Small intestine (tissue), 7 donors: ENCODE data around the gene ADAMTS19. TPM values are rescaled to one million over a fixed set of nuclear protein-coding genes. Genes with fewer than 3 reads are reported as not detected.

ENCODE experiments used
- DNase-seq, 2 donors: peaks; one replicate each; pipeline versions ENCODE4 v3.0.0 to v3.0.0-alpha.2; 2013
- FAIRE-seq: peaks from 2 replicates; lab custom pipeline; 2012; peaks lifted over from hg19 to GRCh38; lab: Jason Lieb, UNC
- H3K27ac ChIP-seq, 3 donors: one replicate each; pipeline ENCODE4 v1.5.1; 2013; ENCODE audit warnings: low read length in 2 of 3, mild to moderate bottlenecking in 2 of 3, control low read depth in 1 of 3, inconsistent platforms in 1 of 3, low read depth in 1 of 3, moderate library complexity in 1 of 3
- H3K27me3 ChIP-seq, 3 donors: one replicate each; pipeline ENCODE4 v1.6.1; 2013; ENCODE audit warnings: low read length in 3 of 3, inconsistent platforms in 1 of 3; ENCODE audit not compliant: control insufficient read depth in 3 of 3, insufficient read depth in 3 of 3
- H3K36me3 ChIP-seq, 3 donors: one replicate each; pipeline ENCODE4 v1.6.1; 2013; ENCODE audit warnings: low read length in 3 of 3, inconsistent platforms in 1 of 3, low read depth in 1 of 3, mild to moderate bottlenecking in 1 of 3, moderate library complexity in 1 of 3; ENCODE audit not compliant: control insufficient read depth in 3 of 3, insufficient read depth in 2 of 3
- H3K4me1 ChIP-seq, 3 donors: one replicate each; pipeline ENCODE4 v1.6.1; 2013; ENCODE audit warnings: low read length in 2 of 3, inconsistent platforms in 1 of 3, low read depth in 1 of 3, mild to moderate bottlenecking in 1 of 3, moderate library complexity in 1 of 3; ENCODE audit not compliant: control insufficient read depth in 3 of 3, insufficient read depth in 2 of 3
- H3K4me3 ChIP-seq, 3 donors: one replicate each; pipeline ENCODE4 v1.5.1; 2013; ENCODE audit warnings: low read length in 3 of 3, control low read depth in 1 of 3, inconsistent platforms in 1 of 3, low read depth in 1 of 3, mild to moderate bottlenecking in 1 of 3, moderate library complexity in 1 of 3
- H3K9me3 ChIP-seq, 2 donors: one replicate each; pipeline ENCODE4 v1.6.1; 2013; ENCODE audit warnings: low read depth in 1 of 2, low read length in 1 of 2; ENCODE audit not compliant: control insufficient read depth in 2 of 2, insufficient read depth in 1 of 2
- WGBS, 3 donors: extraction: QIAGEN DNeasy Blood & Tissue Kit; methylation state at CpG; one replicate each; pipeline ENCODE4 v1.1.7; 2013; 5-methylcytosine and 5-hydroxymethylcytosine counted together
- polyA plus RNA-seq, 4 donors: library from polyadenylated mRNA; stranded (reverse) in 3 of 4; unstranded in 1 of 4; fragments of 200-250 nt in 3 of 4; fragments of 120-200 nt in 1 of 4; gene quantifications; one replicate each; pipeline versions ENCODE4 v1.2.1 to v1.2.3, GENCODE V29; 2013
- donor health status: healthy with polysubstance abuse.
- donor health status: control.
- donor health status: control.
- donor health status: Bipolar disorder and iron deficiency.
- donor health status: healthy.

Gene ADAMTS19
- polyA plus RNA-seq, 4 donors: 0.28 to 2.5 TPM; not detected in 2

GRCh38 chr5:129653442-129653841 is 193.3 kb downstream of the ADAMTS19 start:
- Histone ChIP-seq H3K9me3 (no peaks in the 10 kb centered on the region), H3K27ac (no peak overlapping the region), H3K4me1 (no peaks in the 10 kb centered on the region), H3K36me3 (no peaks in the 10 kb centered on the region), H3K27me3 (no peaks in the 10 kb centered on the region), H3K4me3 (no peak overlapping the region)
- DNase-seq (no peak), FAIRE-seq (no peak)
- 83 to 89% (median 87%) methylated on average over 4 of the region's 4 CpGs for WGBS, 3 donors

- no peak for DNase-seq
- no peaks in the 10 kb centered on the region for H3K9me3 ChIP-seq
- H3K4me3 ChIP-seq: no peak overlapping the region
- FAIRE-seq: no peak
- H3K4me1 ChIP-seq: no peaks in the 10 kb centered on the region
- H3K27ac ChIP-seq: no peak overlapping the region
- WGBS, 3 donors: 70 to 79% (median 73%) methylated on average over 2 of the region's 2 CpGs
- H3K27me3 ChIP-seq: no peaks in the 10 kb centered on the region
- no peaks in the 10 kb centered on the region for H3K36me3 ChIP-seq
Measured at GRCh38 chr5:129656952-129657351, 196.9 kb downstream of the ADAMTS19 start.

GRCh38 chr5:129658801-129659200 is 198.7 kb downstream of the ADAMTS19 start:
- no peaks in the 10 kb centered on the region for H3K9me3 ChIP-seq
- WGBS, 3 donors: 53 to 69% (median 56%) methylated on average over 1 of the region's 1 CpG
- H3K4me1 ChIP-seq: no peaks in the 10 kb centered on the region
- no peak for DNase-seq
- H3K27ac ChIP-seq: no peak overlapping the region
- H3K27me3 ChIP-seq: no peaks in the 10 kb centered on the region
- H3K36me3 ChIP-seq: no peaks in the 10 kb centered on the region
- no peak for FAIRE-seq
- H3K4me3 ChIP-seq: no peak overlapping the region

GRCh38 chr5:129661366-129662035 is 201.4 kb downstream of the ADAMTS19 start:
- Histone ChIP-seq H3K27me3 (no peaks in the 10 kb centered on the region), H3K27ac (no peak overlapping the region), H3K9me3 (no peaks in the 10 kb centered on the region), H3K36me3 (no peaks in the 10 kb centered on the region), H3K4me1 (no peaks in the 10 kb centered on the region), H3K4me3 (no peak overlapping the region)
- FAIRE-seq (no peak), DNase-seq (no peak)
- 79 to 85% (median 81%) methylated on average over 6 of the region's 6 CpGs for whole genome bisulfite sequencing, 3 donors

- H3K4me1 ChIP-seq: no peaks in the 10 kb centered on the region
- DNase-seq (peak; percentile 56 to 64), FAIRE-seq (no peak)
- no peak overlapping the region for H3K4me3 ChIP-seq
- H3K27ac ChIP-seq: no peak overlapping the region
- H3K27me3 ChIP-seq: no peaks in the 10 kb centered on the region
- WGBS, 3 donors: 35 to 51% (median 36%) methylated on average over 3 of the region's 3 CpGs
- peaks cover 0 to 3% of the 10 kb centered on the region in 2 donors for H3K9me3 ChIP-seq
- no peaks in the 10 kb centered on the region for H3K36me3 ChIP-seq
Measured at GRCh38 chr5:129664336-129664937, 204.3 kb downstream of the ADAMTS19 start.

- no peak for DNase-seq
- Histone ChIP-seq H3K4me3 (no peak overlapping the region), H3K27me3 (no peaks in the 10 kb centered on the region), H3K36me3 (no peaks in the 10 kb centered on the region), H3K9me3 (peaks cover 0 to 3% of the 10 kb centered on the region in 2 donors), H3K27ac (no peak overlapping the region), H3K4me1 (no peaks in the 10 kb centered on the region)
- no peak for FAIRE-seq
- 83 to 91% (median 83%) methylated on average over 2 of the region's 2 CpGs for WGBS, 3 donors
Measured at GRCh38 chr5:129670957-129671500, 210.9 kb downstream of the ADAMTS19 start.

GRCh38 chr5:129672006-129672405 is 211.9 kb downstream of the ADAMTS19 start:
- no peaks in the 10 kb centered on the region for H3K27me3 ChIP-seq
- no peak overlapping the region for H3K27ac ChIP-seq
- 69 to 80% (median 77%) methylated on average over 2 of the region's 2 CpGs for WGBS, 3 donors
- no peak overlapping the region for H3K4me3 ChIP-seq
- no peak for DNase-seq
- H3K4me1 ChIP-seq: no peaks in the 10 kb centered on the region
- H3K36me3 ChIP-seq: no peaks in the 10 kb centered on the region
- H3K9me3 ChIP-seq: peaks cover 0 to 3% of the 10 kb centered on the region in 2 donors
- no peak for FAIRE-seq

GRCh38 chr5:129679671-129680070 is 219.6 kb downstream of the ADAMTS19 start:
- Histone ChIP-seq H3K27ac (no peak overlapping the region), H3K9me3 (no peaks in the 10 kb centered on the region), H3K4me1 (no peaks in the 10 kb centered on the region), H3K36me3 (no peaks in the 10 kb centered on the region), H3K4me3 (no peak overlapping the region), H3K27me3 (no peaks in the 10 kb centered on the region)
- DNase-seq (no peak), FAIRE-seq (no peak)
- WGBS, 3 donors: 53 to 76% (median 76%) methylated on average over 3 of the region's 3 CpGs
